Stimulated activated naive CD4-positive, alpha-beta T cell (primary cell): ENCODE results near the gene RPL36A.

ENCODE experiments used
- DNase-seq, 6 experiments: peaks; one replicate each; lab custom pipeline; 2025; lab: John Stamatoyannopoulos, UW

The RPL36A gene

DNA sequence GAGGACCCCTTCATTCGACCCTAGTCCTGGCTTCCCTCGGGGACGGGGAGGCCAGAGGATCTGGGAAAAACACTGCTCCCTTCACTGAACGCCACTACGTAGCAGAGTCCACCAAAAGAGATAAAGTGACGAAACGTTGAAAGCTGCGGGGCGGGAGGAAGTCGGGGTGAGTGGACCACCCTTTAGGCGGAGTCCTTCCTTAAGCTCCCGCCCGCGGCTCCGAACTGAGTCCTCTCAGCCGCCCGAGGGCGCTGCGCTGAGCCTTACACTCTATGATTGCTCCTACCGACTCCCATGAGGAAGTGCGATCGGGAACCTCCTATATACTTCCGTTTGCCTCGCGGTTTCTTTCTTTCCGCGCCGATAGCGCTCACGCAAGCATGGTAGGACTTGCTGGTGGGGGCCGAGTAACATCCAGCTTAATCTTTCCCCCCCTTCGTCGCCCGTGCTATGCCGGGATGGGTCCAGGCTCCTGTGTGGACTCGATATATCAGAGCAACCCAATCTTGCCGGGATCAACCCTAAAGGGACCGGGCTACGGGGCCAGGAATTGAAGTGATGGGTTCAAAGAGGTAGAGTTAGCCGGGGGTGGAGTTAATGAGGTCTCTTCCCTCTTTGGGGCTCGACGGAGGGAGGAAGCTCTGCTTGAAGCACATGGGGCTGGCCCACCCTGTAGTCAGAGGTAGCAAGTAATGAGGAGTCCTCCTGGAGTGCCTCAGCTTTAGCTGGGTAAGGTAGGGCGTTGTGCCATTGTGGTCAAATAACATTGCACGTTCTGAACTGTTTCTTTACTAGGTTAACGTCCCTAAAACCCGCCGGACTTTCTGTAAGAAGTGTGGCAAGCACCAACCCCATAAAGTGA lies at the start of gene RPL36A:
Gene RPL36A, plus strand, starts transcription at position 348 of the 862 bp plus-strand sequence. Its CDS starts 33 bp downstream, at position 381.
- DNase-seq = peak; percentile 56 to 73 (median 64)

DNA sequence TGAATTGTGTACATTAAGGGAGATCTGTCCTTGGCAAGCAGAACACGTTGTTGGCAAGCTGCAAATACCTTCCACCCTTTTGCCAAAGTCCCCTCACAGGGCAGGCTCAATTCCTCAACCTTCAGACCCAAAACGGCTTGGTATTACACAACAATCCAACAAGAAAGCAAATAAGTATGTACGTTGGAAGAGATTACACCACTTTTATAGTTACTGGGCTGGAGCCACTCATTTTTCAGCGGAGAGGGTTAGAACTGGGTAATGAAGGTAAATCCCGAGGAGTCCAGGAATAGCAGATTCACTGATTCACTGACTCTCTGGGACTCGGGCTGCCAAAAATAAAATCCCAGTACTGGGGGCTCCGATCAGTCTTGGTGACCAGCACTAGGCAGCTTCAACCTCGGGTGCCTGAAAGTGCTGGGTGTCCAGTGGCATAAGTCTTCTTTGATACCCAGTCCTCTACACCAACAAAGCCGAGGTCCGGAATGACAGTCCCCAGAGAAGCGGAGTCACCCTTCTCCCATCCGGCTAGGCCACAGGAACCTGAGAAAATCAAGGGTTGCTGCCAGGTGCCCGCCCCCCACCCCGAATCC lies 42.9 kb upstream of the RPL36A start:
- DNase-seq = no peak

GRCh38 chrX:101348452-101349192 lies 42.2 kb upstream of the RPL36A start, which contains the start of gene TIMM8A:
Gene TIMM8A, minus strand, starts transcription at chrX:101348742. Its CDS starts 78 bp downstream, at chrX:101348664.
- DNase-seq = peak; percentile 57 to 72 (median 64)

DNA sequence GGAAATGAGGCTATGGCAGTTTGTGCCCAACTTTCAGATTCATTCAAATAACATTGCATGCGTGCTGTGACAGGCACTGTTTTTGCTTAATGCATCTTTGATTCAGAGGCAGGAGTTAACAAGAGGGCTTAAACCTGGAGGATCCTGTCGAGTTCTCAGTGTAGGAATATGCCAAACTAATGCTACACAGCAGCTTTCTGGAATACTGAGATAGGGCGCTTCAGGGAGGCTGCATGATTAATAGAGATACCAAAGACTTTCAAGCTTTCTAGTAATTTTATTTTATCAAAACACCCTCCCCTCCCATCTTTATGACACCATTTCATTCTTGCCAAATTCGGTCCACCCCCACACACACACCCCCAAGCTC lies 41.6 kb upstream of the RPL36A start:
- no peak for DNase-seq

DNA sequence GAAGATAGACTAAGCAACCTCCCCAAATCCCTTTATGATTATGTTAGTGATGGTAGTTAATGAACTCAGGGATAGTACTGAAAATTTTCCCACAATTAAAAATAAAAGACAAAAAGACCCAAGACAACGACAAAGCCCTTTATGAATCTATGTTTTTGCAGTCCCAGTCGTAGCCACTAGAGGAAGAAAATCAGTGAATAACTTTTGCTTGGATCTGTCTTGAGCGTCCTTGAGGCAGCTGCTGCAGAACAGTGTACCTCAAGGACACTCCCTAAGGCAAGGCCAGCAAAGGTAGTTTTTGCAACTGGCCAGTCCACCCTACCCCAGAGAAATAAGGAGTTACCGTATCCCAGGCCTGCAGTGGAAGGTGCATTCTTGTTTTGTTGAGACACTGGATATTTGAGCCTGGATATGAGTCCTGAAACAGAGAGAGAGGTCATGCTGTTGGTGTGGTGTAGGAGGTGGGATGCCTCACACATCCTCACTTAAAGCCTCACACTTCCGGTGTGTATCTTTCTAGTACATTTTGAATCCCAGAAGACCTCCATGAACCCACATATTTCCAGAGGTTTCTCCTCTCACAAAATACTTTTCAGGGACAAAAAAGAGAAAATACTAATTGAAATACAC lies 33.5 kb upstream of the RPL36A start:
- no peak for DNase-seq

GRCh38 chrX:101359966-101360365 lies 30.8 kb upstream of the RPL36A start:
- no peak for DNase-seq

DNA sequence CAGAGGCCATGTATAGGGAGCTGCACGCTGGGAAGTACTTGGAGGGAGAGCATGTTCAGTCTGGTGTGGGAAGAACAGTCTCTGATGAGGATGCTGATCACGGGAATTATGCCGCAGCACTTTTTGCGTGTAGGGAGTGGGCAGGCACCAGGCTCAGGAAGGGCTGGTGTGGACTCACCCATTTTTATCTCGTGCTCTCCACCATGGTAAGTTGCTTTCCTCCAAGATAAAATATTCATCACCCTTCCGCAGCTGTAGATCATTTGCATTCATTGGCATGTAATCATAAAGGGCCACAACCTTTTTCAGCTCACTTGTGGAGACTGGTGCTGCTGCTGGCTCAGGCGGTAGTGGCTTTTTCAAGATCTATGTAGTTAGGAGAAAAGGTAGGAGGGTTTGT lies 30.4 kb upstream of the RPL36A start:
- DNase-seq = no peak

- no peak for DNase-seq
Observed at GRCh38 chrX:101362116-101362515, 28.7 kb upstream of the RPL36A start.

- no peak for DNase-seq
Observed at GRCh38 chrX:101362757-101363156, 28.1 kb upstream of the RPL36A start.

- DNase-seq = no peak
Observed at GRCh38 chrX:101365301-101365795, 25.5 kb upstream of the RPL36A start.

DNA sequence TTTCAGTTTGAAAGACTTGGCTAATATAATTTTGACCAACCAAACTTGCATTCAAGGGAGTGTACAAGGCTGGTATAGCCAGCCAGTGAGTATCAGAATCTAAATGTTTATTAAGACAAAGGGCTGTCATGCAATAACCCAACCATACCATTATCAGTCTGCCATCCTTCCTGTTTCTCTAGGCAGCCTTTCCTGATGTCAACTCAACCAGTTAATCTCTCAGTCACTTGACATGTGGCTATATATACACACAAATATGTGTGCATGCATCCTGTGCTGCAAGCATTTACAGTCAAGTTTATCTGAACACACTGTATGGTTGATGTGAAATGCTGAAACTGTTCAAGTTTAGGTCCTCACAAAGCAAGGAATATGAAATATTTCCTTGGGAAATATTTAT lies 22.0 kb upstream of the RPL36A start:
- no peak for DNase-seq

DNA sequence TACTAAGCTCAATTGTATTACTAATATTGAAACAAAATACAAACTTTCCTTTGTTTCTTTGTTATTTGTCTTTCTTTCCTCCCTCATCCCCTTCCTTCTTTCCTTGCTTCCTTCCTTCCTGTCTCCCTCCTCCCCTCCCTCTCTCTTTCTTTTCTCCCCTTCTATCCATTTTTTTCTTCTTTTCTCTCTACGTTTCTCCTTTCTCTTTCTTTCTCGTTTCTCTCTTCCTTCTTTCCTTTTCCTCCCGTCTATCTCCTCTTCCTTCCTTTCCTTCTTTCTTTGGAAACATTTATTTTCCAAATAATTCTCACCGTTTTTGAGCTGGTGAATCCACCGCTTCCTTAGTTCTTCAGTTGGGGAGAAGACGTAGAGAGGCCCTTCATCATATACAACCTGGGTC lies 21.1 kb upstream of the RPL36A start:
- DNase-seq = no peak

GRCh38 chrX:101370888-101371504 lies 19.8 kb upstream of the RPL36A start:
- DNase-seq = no peak

DNA sequence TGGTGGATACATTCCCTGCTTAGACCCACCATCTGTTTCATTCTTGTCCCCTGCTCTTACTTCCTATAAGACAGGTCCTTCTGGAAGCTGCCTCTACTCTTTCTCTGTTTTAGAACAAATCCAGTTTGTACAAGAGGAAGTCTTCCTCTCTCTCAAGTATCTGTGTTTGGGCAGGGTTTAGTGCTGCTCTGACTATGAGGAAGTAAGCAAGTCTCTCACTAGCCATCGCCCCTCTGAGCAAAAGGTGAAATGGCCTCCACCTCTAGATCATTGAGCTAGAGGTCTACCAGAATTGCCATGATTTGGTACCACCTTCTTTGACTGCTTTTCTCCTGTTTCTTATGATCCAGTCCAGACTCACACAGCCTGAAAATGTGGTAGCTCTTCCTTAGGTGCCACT lies 13.3 kb upstream of the RPL36A start:
- DNase-seq = no peak

DNA sequence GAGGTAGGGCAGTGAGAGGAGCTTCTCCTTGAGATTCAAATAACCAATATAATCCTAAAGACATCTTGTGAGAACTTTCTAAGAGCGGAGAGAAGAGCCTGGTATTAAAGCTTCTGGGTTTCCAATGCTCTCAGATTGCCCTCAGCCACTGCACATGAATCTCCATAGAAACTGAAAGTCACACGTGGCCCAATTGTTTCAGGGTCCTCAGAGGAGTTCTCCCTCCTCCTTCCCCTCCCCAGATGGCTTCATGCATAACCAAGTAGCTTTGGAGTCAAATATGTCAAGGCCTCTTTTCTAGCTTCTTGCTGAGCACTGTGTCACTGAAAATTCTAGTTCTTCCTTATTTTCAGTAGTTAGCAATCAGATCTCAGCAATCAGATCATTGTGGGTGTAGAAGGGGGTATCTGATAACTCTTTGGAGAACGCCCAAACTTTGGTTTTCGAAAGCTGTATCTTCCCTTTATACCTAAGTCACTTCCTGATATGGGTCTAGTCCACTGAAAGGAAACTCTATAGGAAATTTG lies 7.1 kb upstream of the RPL36A start:
- no peak for DNase-seq

DNA sequence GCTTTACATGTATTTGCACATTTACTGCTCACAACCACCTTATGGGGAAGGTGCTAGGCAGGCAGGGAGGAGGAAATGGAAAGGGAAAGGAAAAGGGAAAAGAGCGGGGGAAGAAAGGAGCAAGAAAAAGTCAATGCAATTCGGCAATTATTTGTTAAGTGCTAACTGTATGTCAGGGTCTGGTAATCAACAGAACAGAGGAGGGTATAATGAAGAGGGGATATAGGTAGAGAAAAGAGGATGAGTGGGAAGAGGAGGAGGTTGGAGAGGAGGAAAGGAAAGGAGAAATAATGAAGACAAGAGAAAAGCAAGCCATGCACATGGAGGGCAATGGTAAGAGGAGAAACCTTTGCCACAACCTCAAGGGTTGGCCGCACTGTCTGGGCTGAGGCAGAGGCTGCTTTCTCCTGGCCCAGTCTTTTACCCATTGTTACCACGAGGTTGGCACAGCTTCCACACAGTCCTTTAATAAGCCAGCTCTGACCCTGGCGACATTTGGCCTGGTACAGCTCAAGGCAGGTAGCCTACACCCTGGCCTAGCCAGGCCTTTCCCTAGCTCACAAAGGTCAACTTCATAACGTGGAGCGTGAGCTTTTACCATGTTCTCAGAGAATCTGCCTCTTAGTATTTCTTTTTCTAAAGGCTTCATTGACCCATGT lies 5.7 kb upstream of the RPL36A start:
- DNase-seq = no peak

- DNase-seq = no peak
Observed at GRCh38 chrX:101385795-101386541, 4.8 kb upstream of the RPL36A start, which contains the start of gene BTK. Gene BTK, minus strand, starts transcription at chrX:101386191. Its CDS starts 10,907 bp downstream, at chrX:101375284.

DNA sequence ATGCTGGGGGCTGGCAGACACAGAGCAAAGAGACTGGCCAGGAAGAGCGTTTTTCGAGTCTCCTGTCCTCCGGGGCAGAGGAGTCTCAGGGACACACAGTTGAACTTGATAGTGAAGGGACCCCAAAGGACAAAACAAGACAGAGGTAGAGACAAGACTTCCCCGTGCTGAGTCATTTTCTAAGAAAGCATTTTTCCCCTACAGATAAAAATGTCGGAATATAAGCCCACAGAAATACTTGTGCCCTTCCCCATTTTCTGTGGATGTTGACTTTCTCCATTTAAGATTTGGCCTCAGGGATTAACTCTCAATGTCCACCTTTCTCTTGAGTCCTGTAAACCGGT lies 4.3 kb upstream of the RPL36A start:
- DNase-seq = no peak

DNA sequence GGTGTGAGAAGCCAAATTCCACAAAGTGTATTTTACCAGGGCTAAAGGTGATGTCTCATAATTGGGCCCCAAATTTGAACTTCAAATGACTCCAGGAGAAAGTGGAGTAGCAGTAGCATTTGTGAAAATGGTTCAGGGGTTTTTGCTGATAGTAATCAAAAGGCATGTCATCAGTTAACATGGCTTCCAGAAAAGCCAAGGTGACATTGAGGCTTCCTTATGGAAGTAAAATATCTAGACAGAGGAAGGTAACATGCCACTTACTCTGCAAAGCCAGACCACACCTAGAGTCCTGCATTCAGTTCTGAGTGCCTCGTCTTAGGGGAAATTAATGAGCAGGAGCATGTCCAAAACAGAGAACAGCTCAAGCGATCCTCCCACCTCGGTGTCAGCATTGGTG lies 2.2 kb upstream of the RPL36A start:
- DNase-seq = no peak

GRCh38 chrX:101391831-101392230 lies 1.0 kb downstream of the RPL36A start:
- DNase-seq = no peak
